Breast epithelium (tissue), 4 donors: ENCODE measurements around the gene SYNPO2. TPM values are rescaled to one million over a fixed set of nuclear protein-coding genes. Genes with fewer than 3 reads are reported as not detected.

Source experiments
- DNase-seq, 2 donors: peaks; one replicate each; pipeline ENCODE4 v3.0.0-alpha.2; 2019; ENCODE audit warnings: low spot score in 2 of 2
- H3K27ac ChIP-seq, 2 donors: fragments of 200-600 bp; sonication (generic) in 1 of 2; one replicate each; pipeline ENCODE4 v1.5.1; 2016 to 2019; ENCODE audit warnings: mild to moderate bottlenecking in 1 of 2
- H3K27me3 ChIP-seq, 2 donors: fragments of 200-600 bp; sonication (generic) in 1 of 2; one replicate each; pipeline versions ENCODE4 v1.5.1 to v1.6.0; 2017 to 2019; ENCODE audit warnings: control low read depth in 1 of 2, mild to moderate bottlenecking in 1 of 2
- H3K36me3 ChIP-seq: fragments of 200-600 bp; one replicate; pipeline ENCODE4 v1.5.1; 2019
- H3K4me1 ChIP-seq, 2 donors: fragments of 200-600 bp; sonication (generic); one replicate each; pipeline ENCODE4 v1.5.1; 2016 to 2019; ENCODE audit warnings: control low read depth in 1 of 2
- H3K4me3 ChIP-seq, 3 donors: fragments of 200-600 bp; sonication (generic); 1 replicate in 2 of 3; 2 replicates in 1 of 3; pipeline ENCODE4 v1.5.1; 2016 to 2019; ENCODE audit warnings: mild to moderate bottlenecking in 3 of 3, moderate library complexity in 2 of 3
- H3K9me3 ChIP-seq, 2 donors: fragments of 200-600 bp; sonication (generic) in 1 of 2; one replicate each; pipeline ENCODE4 v1.5.1; 2016 to 2019; ENCODE audit warnings: control low read depth in 1 of 2
- POLR2A ChIP-seq: fragments of 450-650 bp; IDR thresholded peaks from one replicate; pipeline ENCODE4 v1.6.1; 2016; ENCODE audit warnings: antibody characterized with exemption, mild to moderate bottlenecking, moderate library complexity
- POLR2AphosphoS5 ChIP-seq, 3 donors: sonication (generic); formaldehyde crosslinking; IDR thresholded peaks; one replicate each; pipeline ENCODE4 v1.6.1; 2017; ENCODE audit warnings: antibody characterized with exemption in 3 of 3
- intact Hi-C: fragments of 100-400 bp; cut with DNase I; formaldehyde crosslinking; loops from one replicate; pipeline ENCODE4 v1.15.1; 2023; ENCODE audit warnings: low total_unique reads
- total RNA-seq, 3 donors: library from RNA; depleted of rRNA; stranded (reverse); fragments of >200 nt; gene quantifications; one replicate each; pipeline ENCODE4 v1.1.0, GENCODE V29; 2016
- TF ChIP-seq, protein P1 (sequence below), 3 donors: fragments of 450-650 bp; IDR thresholded peaks; one replicate each; pipeline ENCODE4 v1.5.1; 2016 to 2017; ENCODE audit warnings: antibody characterized with exemption in 3 of 3, mild to moderate bottlenecking in 3 of 3, moderate library complexity in 3 of 3

SYNPO2 gene
- total RNA-seq, 3 donors from 2014 or later = 30.2 to 90.1 (median 52.7) TPM

DNA sequence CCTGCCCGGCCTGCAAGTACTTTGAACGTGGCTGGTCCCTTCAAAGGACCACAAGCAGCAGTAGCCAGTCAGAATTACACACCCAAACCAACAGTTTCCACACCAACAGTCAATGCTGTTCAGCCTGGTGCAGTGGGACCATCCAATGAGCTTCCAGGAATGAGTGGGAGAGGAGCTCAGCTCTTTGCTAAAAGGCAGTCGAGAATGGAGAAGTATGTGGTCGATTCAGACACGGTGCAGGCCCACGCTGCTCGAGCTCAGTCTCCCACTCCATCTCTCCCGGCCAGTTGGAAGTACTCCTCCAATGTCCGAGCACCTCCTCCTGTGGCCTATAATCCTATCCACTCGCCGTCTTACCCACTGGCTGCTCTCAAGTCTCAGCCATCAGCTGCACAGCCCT, 142.6 kb downstream of the SYNPO2 start:
- Histone ChIP-seq H3K27ac (peak overlapping the region in 1 of 2 donors; percentile 56), H3K36me3 (no peaks in the 10 kb centered on the region), H3K9me3 (no peaks in the 10 kb centered on the region), H3K4me1 (no peaks in the 10 kb centered on the region), H3K4me3 (peak overlapping the region in 2 of 3 donors; percentile 19 to 40), H3K27me3 (no peaks in the 10 kb centered on the region)
- no peak for DNase-seq
- intact Hi-C loops = no loop called here
- TF ChIP-seq POLR2A (no peak), POLR2AphosphoS5 (IDR thresholded peaks at IDR 0.05) (no peak)
- TF ChIP-seq, protein P1, sequence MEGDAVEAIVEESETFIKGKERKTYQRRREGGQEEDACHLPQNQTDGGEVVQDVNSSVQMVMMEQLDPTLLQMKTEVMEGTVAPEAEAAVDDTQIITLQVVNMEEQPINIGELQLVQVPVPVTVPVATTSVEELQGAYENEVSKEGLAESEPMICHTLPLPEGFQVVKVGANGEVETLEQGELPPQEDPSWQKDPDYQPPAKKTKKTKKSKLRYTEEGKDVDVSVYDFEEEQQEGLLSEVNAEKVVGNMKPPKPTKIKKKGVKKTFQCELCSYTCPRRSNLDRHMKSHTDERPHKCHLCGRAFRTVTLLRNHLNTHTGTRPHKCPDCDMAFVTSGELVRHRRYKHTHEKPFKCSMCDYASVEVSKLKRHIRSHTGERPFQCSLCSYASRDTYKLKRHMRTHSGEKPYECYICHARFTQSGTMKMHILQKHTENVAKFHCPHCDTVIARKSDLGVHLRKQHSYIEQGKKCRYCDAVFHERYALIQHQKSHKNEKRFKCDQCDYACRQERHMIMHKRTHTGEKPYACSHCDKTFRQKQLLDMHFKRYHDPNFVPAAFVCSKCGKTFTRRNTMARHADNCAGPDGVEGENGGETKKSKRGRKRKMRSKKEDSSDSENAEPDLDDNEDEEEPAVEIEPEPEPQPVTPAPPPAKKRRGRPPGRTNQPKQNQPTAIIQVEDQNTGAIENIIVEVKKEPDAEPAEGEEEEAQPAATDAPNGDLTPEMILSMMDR (IDR thresholded peaks at IDR 0.05) = no peak

DNA sequence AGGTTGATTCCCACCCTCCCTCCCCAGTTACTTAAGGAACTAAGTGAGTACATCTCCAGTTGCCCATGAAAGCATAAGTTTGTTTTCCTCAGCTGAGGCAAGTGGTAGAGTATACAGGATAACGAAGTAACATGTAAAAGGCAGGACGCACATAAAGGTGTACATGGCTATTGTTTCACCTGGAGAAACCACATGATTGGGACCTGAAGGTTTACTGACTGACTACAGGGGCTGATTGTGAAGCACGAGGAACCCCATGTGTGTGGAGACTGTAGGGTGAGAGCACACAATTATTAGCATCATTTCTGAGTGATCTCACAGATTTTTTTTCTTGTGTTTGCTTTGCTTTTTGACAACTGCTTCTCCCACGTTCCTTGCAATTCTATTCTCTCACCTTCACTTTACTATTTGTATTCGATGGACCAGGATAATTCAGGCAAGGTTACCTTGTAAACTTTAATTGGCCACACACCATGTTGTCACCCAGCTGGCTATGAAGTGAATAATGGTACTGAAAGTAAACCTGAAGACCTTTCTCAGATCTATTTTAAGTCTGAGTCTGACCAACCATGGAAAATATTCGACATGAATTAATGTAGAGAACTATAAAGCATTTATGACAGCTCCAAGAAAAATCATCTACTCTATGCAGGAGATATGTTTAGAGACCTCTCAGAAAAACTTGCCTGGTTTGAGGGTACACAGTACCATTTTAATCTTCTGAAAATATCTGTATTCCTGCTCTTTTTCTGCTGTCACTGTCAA, 144.4 kb downstream of the SYNPO2 start:
- intact Hi-C loops = no loop called here
- H3K27me3 ChIP-seq = no peaks in the 10 kb centered on the region
- no peaks in the 10 kb centered on the region for H3K36me3 ChIP-seq
- H3K27ac ChIP-seq = peak overlapping the region; percentile 15 to 54
- H3K4me1 ChIP-seq = no peaks in the 10 kb centered on the region
- DNase-seq = no peak
- H3K4me3 ChIP-seq = no peak overlapping the region
- TF ChIP-seq POLR2A (no peak), POLR2AphosphoS5 (IDR thresholded peaks at IDR 0.05) (no peak)
- TF ChIP-seq, protein P1 (IDR thresholded peaks at IDR 0.05) = no peak
- no peaks in the 10 kb centered on the region for H3K9me3 ChIP-seq

DNA sequence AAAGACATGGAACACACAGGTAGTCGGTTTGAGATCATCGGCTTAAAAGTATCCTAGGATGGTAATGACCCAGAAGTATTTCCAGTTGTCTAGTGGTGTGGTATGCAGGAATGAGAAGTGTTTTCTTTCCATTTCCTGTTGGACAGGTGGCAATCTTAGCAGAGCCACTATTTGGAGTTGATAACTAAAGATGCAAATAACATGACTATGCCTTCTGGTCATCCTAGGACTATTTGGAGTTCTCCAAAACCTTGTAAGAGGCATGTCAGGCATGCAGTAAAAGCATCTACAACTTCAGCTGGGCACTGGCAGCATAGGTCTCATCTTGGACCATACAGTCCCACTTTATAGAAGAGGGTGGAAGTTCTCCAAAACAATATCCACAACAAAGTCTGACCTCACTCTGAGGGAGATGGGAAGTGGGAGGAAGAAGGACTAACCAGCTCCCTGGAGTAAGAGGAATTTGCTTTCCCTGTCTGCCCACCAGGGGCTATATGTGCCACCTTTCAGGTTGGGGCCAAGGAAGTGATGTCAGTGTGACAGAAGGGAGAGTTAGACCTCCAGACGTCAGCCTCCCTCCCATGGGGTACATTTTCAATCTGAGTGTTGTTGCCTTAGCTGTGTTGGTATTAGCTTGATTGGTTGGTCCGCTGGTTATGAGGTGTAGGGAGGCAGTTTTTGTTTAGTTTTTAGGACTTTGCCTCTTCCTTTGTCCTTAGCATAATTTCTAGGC, 145.8 kb downstream of the SYNPO2 start:
- intact Hi-C loops = no loop called here
- TF ChIP-seq POLR2AphosphoS5 (IDR thresholded peaks at IDR 0.05) (no peak), POLR2A (no peak)
- TF ChIP-seq, protein P1 (IDR thresholded peaks at IDR 0.05) = no peak
- no peak for DNase-seq
- peak overlapping the region in 1 of 3 donors; percentile 27 for H3K4me3 ChIP-seq
- peak overlapping the region; percentile 15 to 89 for H3K27ac ChIP-seq
- no peaks in the 10 kb centered on the region for H3K9me3 ChIP-seq
- H3K27me3 ChIP-seq = no peaks in the 10 kb centered on the region
- H3K36me3 ChIP-seq = no peaks in the 10 kb centered on the region
- no peaks in the 10 kb centered on the region for H3K4me1 ChIP-seq

DNA sequence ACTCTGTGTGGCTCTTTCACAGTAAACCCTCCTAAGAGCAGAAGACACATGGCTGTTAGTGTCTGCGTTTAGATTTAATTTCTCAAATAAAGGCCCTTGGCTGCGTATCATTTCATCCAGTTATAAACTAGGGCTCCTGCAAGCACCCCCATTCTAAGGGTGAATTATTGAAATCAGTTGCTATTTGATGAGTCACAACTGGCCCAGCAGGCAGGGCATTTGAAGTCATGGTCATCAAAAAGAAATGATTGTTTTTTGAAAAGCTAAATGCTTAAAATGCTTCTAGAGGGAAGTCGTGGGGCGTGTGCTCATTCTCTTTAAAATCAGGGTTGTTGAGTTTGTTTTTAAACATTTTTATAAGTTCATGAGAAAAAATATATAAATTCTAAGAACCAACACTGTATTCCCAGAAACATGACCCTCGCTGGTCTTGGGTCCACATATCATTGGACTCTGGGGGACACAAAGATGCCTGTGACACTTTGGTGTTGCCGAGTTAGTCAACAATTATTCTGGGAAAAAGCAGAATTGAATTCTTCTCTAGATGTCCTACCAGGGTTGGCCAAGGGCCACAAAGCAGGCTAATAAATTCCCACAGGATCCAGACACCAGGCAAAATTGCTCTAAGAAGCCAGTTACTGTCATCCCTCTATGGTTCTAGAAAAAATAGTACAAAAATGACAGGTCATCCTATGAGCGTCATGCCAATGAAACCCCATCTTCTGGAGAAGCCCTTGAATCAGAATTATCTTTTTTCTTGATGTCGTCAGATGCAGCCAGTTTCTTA, 147.5 kb downstream of the SYNPO2 start:
- Histone ChIP-seq H3K27ac (peak overlapping the region; percentile 15 to 59), H3K27me3 (no peaks in the 10 kb centered on the region), H3K4me3 (no peak overlapping the region), H3K36me3 (no peaks in the 10 kb centered on the region), H3K9me3 (no peaks in the 10 kb centered on the region), H3K4me1 (peaks cover 3 to 7% of the 10 kb centered on the region in 2 donors)
- intact Hi-C loops = no loop called here
- DNase-seq = no peak
- TF ChIP-seq POLR2AphosphoS5 (IDR thresholded peaks at IDR 0.05) = peak in 1 of 3 donors; percentile 15
- TF ChIP-seq, protein P1 (IDR thresholded peaks at IDR 0.05) = no peak
